HepG2 (cell line): ENCODE data around the gene FAT1. TPM values are rescaled to one million over a fixed set of nuclear protein-coding genes. Genes with fewer than 3 reads are reported as not detected.

Experiments
- ATAC-seq: fragments of 200-7000 bp; cut with Tn5 transposase; 3 replicates; pipeline ENCODE4 v1.9.1; 2020; ENCODE audit warnings: mild to moderate bottlenecking, moderate library complexity
- BruUV-seq: library from RNA; stranded (reverse); fragments of 400-500 nt; replicated peaks from 2 replicates; lab custom pipeline; 2021; lab: Mats Ljungman, UMichigan
- CTCF ChIA-PET: fragments of 300-600 bp; formaldehyde crosslinking; extraction: SDS; loops from one replicate; lab custom pipeline; 2021; ENCODE audit warnings: low total read pairs, inconsistent platforms, low intra/inter-chr PET ratio; lab: Yijun Ruan, JAX
- POLR2A ChIA-PET: fragments of 350-600 bp; sonication (Branson Sonifier 250); formaldehyde crosslinking; loops from one replicate; lab custom pipeline; 2020; ENCODE audit warnings: antibody characterized with exemption, inconsistent platforms; lab: Yijun Ruan, JAX
- DNase-seq: peaks from one replicate; pipeline ENCODE4 v3.0.0-alpha.2; 2015; ENCODE audit warnings: low spot score
- FAIRE-seq: peaks from 3 replicates; lab custom pipeline; 2011; peaks lifted over from hg19 to GRCh38; lab: Jason Lieb, UNC
- H2AFZ ChIP-seq: one replicate; pipeline ENCODE4 v1.6.1; 2011; ENCODE audit warnings: low read length, inconsistent platforms
- H3K27ac ChIP-seq: fragments of 300-600 bp; 3 replicates; pipeline ENCODE4 v1.8.0; 2011; ENCODE audit warnings: mixed run types, mild to moderate bottlenecking, mixed read lengths, low read length, inconsistent platforms; ENCODE audit not compliant: insufficient read depth; ENCODE audit errors: extremely low read length
- H3K27me3 ChIP-seq, 2 experiments: fragments of 200-600 bp in 1 of 2; 2 replicates in 1 of 2; 3 replicates in 1 of 2; pipeline versions ENCODE4 v1.6.0 to v1.8.0; 2011; ENCODE audit warnings: low read length in 2 of 2, mild to moderate bottlenecking in 2 of 2, moderate library complexity in 2 of 2, inconsistent platforms in 1 of 2; ENCODE audit not compliant: insufficient read depth in 2 of 2, control insufficient read depth in 1 of 2
- H3K36me3 ChIP-seq, 2 experiments: fragments of 200-600 bp in 1 of 2; replicated peaks in 1 of 2; 2 replicates in 1 of 2; 3 replicates in 1 of 2; pipeline versions ENCODE4 v1.5.1 to v1.8.0; 2011; ENCODE audit warnings: low read length in 2 of 2, inconsistent platforms in 1 of 2; ENCODE audit not compliant: insufficient read depth in 2 of 2, control insufficient read depth in 1 of 2
- H3K4me1 ChIP-seq: 2 replicates; pipeline ENCODE4 v1.5.1; 2012; ENCODE audit warnings: low read length, inconsistent platforms; ENCODE audit not compliant: insufficient read depth
- H3K4me2 ChIP-seq: 2 replicates; pipeline ENCODE4 v1.6.0; 2011; ENCODE audit warnings: low read depth, low read length, inconsistent platforms
- H3K4me3 ChIP-seq, 3 experiments: fragments of 200-600 bp in 1 of 3; sonication (generic), shearing (Covaris generic) in 1 of 3; replicated peaks in 1 of 3; 2 replicates each; pipeline ENCODE4 v1.5.1; 2011 to 2016; ENCODE audit warnings: low read length in 3 of 3, inconsistent platforms in 2 of 3, low read depth in 2 of 3, mild to moderate bottlenecking in 2 of 3, control low read depth in 1 of 3, mixed read lengths in 1 of 3; ENCODE audit not compliant: insufficient read depth in 1 of 3
- H3K79me2 ChIP-seq: one replicate; pipeline ENCODE4 v1.6.1; 2011; ENCODE audit warnings: low read length, inconsistent platforms; ENCODE audit not compliant: insufficient read depth
- H3K9ac ChIP-seq: 2 replicates; pipeline ENCODE4 v1.6.0; 2011; ENCODE audit warnings: mild to moderate bottlenecking, low read depth, low read length, inconsistent platforms; ENCODE audit not compliant: insufficient read depth
- H3K9me3 ChIP-seq: 2 replicates; pipeline ENCODE4 v1.5.1; 2012; ENCODE audit warnings: mild to moderate bottlenecking, low read length
- H4K20me1 ChIP-seq: 2 replicates; pipeline ENCODE4 v1.6.0; 2011; ENCODE audit warnings: inconsistent platforms, mild to moderate bottlenecking, low read length, moderate library complexity; ENCODE audit not compliant: insufficient read depth
- FOSL2 ChIP-seq: sonication (generic); formaldehyde crosslinking; IDR thresholded peaks from 2 replicates; pipeline ENCODE4 v1.4.0; 2020; ENCODE audit warnings: missing genetic modification reagents
- FOXA1 ChIP-seq, 2 experiments: fragments of 450-650 bp in 1 of 2; sonication (generic) in 1 of 2; formaldehyde crosslinking in 1 of 2; IDR thresholded peaks; 2 replicates each; pipeline versions ENCODE4 v1.4.0 to v1.6.1; 2016 to 2020; ENCODE audit warnings: missing genetic modification reagents in 1 of 2
- HHEX ChIP-seq: IDR thresholded peaks from 2 replicates; pipeline ENCODE4 v1.6.1; 2016; ENCODE audit warnings: control low read depth
- IKZF5 ChIP-seq: IDR thresholded peaks from 2 replicates; pipeline ENCODE4 v1.6.1; 2018; ENCODE audit warnings: missing genetic modification reagents, mild to moderate bottlenecking, missing compliant biosample characterization
- MEF2D ChIP-seq: sonication (generic); formaldehyde crosslinking; IDR thresholded peaks from 2 replicates; pipeline ENCODE4 v1.5.1; 2020; ENCODE audit warnings: mild to moderate bottlenecking, missing genetic modification reagents
- NR2F6 ChIP-seq, 2 experiments: IDR thresholded peaks; 2 replicates each; pipeline ENCODE4 v1.6.1; 2016; ENCODE audit warnings: antibody characterized with exemption in 1 of 2, mild to moderate bottlenecking in 1 of 2
- POGZ ChIP-seq: sonication (generic); formaldehyde crosslinking; IDR thresholded peaks from 2 replicates; pipeline ENCODE4 v1.4.0; 2020; ENCODE audit warnings: mild to moderate bottlenecking, missing genetic modification reagents
- RBM22 ChIP-seq: fragments of 200-400 bp; formaldehyde crosslinking; optimal IDR thresholded peaks from 2 replicates; pipeline ENCODE3; 2017; ENCODE audit warnings: mild to moderate bottlenecking, low read length, moderate library complexity
- SALL1 ChIP-seq: sonication (generic); formaldehyde crosslinking; IDR thresholded peaks from 2 replicates; pipeline ENCODE4 v1.8.0; 2022; ENCODE audit warnings: mild to moderate bottlenecking, missing genetic modification reagents
- SOX6 ChIP-seq, 2 experiments: fragments of 450-650 bp in 1 of 2; sonication (generic) in 1 of 2; formaldehyde crosslinking in 1 of 2; IDR thresholded peaks; 2 replicates each; pipeline versions ENCODE4 v1.4.0 to v1.6.1; 2017 to 2020; ENCODE audit warnings: antibody characterized with exemption in 1 of 2, mild to moderate bottlenecking in 1 of 2, missing genetic modification reagents in 1 of 2
- SP2 ChIP-seq: sonication (generic); formaldehyde crosslinking; IDR thresholded peaks from 2 replicates; pipeline ENCODE4 v1.5.1; 2020; ENCODE audit warnings: mild to moderate bottlenecking, missing genetic modification reagents
- ZBTB33 ChIP-seq: sonication (generic); formaldehyde crosslinking; IDR thresholded peaks from 2 replicates; pipeline ENCODE4 v1.4.0; 2020; ENCODE audit warnings: missing genetic modification reagents
- ZNF441 ChIP-seq: sonication (generic); formaldehyde crosslinking; IDR thresholded peaks from 2 replicates; pipeline ENCODE4 v1.7.0; 2021; ENCODE audit warnings: missing genetic modification reagents, borderline replicate concordance
- ZNF616 ChIP-seq: sonication (generic); formaldehyde crosslinking; IDR thresholded peaks from 2 replicates; pipeline ENCODE4 v1.5.0; 2020; ENCODE audit warnings: low read depth, mild to moderate bottlenecking, missing genetic modification reagents
- ZNF720 ChIP-seq: sonication (generic); formaldehyde crosslinking; IDR thresholded peaks from 2 replicates; pipeline ENCODE4 v1.4.0; 2020; ENCODE audit warnings: missing genetic modification reagents
- ZSCAN9 ChIP-seq: IDR thresholded peaks from 2 replicates; pipeline ENCODE4 v1.6.1; 2016; ENCODE audit warnings: borderline replicate concordance
- WGBS: methylation state at CpG from one replicate; pipeline ENCODE4 v1.1.6; 2017; ENCODE audit warnings: low lambda C conversion rate; 5-methylcytosine and 5-hydroxymethylcytosine counted together
- in situ Hi-C: cut with HindIII; loops from 2 replicates; pipeline ENCODE4 v1.10.0; 2017; ENCODE audit warnings: low pct_unique_long_range_greater_than_20kb; ENCODE audit not compliant: extremely low pct_ligation_motif_present
- intact Hi-C: fragments of 100-400 bp; cut with micrococcal nuclease; formaldehyde crosslinking; loops from one replicate; pipeline ENCODE4 v1.10.0; 2022; ENCODE audit not compliant: unreplicated experiment
- polyA plus RNA-seq, 8 experiments: library from polyadenylated mRNA; depleted of rRNA in 3 of 8; stranded (reverse) in 7 of 8; unstranded in 1 of 8; fragments of >200 nt; fragmentation: Illumina TruSeq in 4 of 8; extraction: Trizol in 4 of 8; gene quantifications; 2 replicates each; pipeline versions ENCODE4 v1.2.1 to v1.2.3, GENCODE V29; 2011 to 2016; ENCODE audit warnings: low read depth in 4 of 8, missing spikeins in 1 of 8, mixed read lengths in 1 of 8; ENCODE audit not compliant: insufficient read depth in 1 of 8
- total RNA-seq, 5 experiments: library from RNA; depleted of rRNA; stranded (reverse); fragments of >200 nt; fragmentation: Illumina TruSeq; extraction: Trizol; gene quantifications; 2 replicates each; pipeline ENCODE4 v1.2.3, GENCODE V29; 2016; ENCODE audit warnings: low read depth in 1 of 5
- TF ChIP-seq, protein P1 (sequence below): sonication (generic); formaldehyde crosslinking; conservative IDR thresholded peaks from 2 replicates; pipeline ENCODE4 v1.4.0; 2020; ENCODE audit warnings: mild to moderate bottlenecking, missing genetic modification reagents, moderate library complexity

FAT1 gene
- total and polyA plus RNA-seq, 2 of the 13 experiments (the other 11 are each of a cell fraction or from before 2014, with no cell fraction given): 185 to 216 TPM

DNA sequence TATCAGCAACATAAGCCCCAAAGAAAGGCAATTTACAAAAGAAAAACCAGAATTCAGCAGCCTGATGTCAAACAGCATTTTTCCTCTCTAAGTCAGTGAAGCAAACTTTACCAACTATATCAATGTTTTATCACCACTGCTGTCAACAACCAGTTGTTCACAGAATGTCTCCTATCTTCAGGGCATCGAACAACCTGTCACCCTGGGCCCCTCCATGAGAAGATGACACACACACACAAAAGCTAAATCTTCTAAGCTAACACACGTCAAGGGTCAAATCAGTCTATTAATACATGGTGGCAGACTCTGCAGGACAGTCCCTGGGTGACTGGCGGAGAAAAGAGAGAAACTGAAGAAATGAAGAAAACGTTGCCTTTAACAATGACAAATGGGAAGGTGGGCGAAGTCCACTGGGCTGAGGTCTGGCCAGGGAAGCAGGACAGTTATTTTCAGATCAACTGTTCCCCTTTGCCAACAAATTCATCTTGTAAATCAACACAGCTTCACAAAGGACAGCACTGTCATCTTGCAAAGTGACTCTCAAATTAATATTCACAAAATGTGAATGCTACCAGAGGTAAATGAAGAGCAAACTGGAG is 13.0 kb downstream of the FAT1 start:
- peak overlapping the region; percentile 26 for H3K27ac ChIP-seq
- POLR2A ChIA-PET: no interaction called here
- 41% methylated on average over 5 of the region's 5 CpGs for WGBS
- H3K4me1 ChIP-seq: peaks cover 62% of the 10 kb centered on the region
- intact Hi-C loops (no loop called here), in situ Hi-C loops (no loop called here)
- peak overlapping the region; percentile 25; the same call in 1 of the 2 replicates for H3K9ac ChIP-seq
- no peak overlapping the region; a peak in 1 of 6 replicates for H3K4me3 ChIP-seq
- CTCF ChIA-PET: no interaction called here
- peaks cover 100% of the 10 kb centered on the region for H3K79me2 ChIP-seq
- DNase-seq (peak; percentile 41), ATAC-seq (peak; percentile 73), FAIRE-seq (peak; percentile 66)
- no peaks in the 10 kb centered on the region for H3K9me3 ChIP-seq
- H2AFZ ChIP-seq: no peak overlapping the region
- no peaks in the 10 kb centered on the region for H3K27me3 ChIP-seq
- peaks cover 73% of the 10 kb centered on the region for H4K20me1 ChIP-seq
- H3K4me2 ChIP-seq: peak overlapping the region; percentile 50
- peaks cover 31 to 43% of the 10 kb centered on the region in 2 experiments for H3K36me3 ChIP-seq
- BruUV-seq: no TSS peak
- TF ChIP-seq SALL1 (CRISPR knock-in tag) (peak; percentile 29; the same call in 1 of the 2 replicates), IKZF5 (CRISPR knock-in tag) (0 out of 2 replicates have a peak, but pooled peaks have one; percentile 28), ZNF616 (CRISPR knock-in tag) (no peak), ZBTB33 (no peak; the same call in 1 of the 2 replicates), FOXA1 (IDR thresholded peaks at IDR 0.05) (no peak), FOXA1 (CRISPR knock-in tag; IDR thresholded peaks at IDR 0.05) (0 out of 2 replicates have a peak, but pooled peaks have one; percentile 34), SP2 (CRISPR knock-in tag) (no peak), ZNF441 (CRISPR knock-in tag) (no peak), NR2F6 (IDR thresholded peaks at IDR 0.05) (peak; percentile 55; the same call in 1 of the 2 replicates), NR2F6 (CRISPR knock-in tag; IDR thresholded peaks at IDR 0.05) (no peak), POGZ (0 out of 2 replicates have a peak, but pooled peaks have one; percentile 24), ZNF720 (no peak), RBM22 (peak; percentile 80), SOX6 (IDR thresholded peaks at IDR 0.05) (no peak), SOX6 (CRISPR knock-in tag; IDR thresholded peaks at IDR 0.05) (peak; percentile 67), FOSL2 (0 out of 2 replicates have a peak, but pooled peaks have one; percentile 14), ZSCAN9 (no peak), HHEX (CRISPR knock-in tag) (peak; percentile 27; the same call in 1 of the 2 replicates), MEF2D (CRISPR knock-in tag) (no peak)
- TF ChIP-seq, protein P1, sequence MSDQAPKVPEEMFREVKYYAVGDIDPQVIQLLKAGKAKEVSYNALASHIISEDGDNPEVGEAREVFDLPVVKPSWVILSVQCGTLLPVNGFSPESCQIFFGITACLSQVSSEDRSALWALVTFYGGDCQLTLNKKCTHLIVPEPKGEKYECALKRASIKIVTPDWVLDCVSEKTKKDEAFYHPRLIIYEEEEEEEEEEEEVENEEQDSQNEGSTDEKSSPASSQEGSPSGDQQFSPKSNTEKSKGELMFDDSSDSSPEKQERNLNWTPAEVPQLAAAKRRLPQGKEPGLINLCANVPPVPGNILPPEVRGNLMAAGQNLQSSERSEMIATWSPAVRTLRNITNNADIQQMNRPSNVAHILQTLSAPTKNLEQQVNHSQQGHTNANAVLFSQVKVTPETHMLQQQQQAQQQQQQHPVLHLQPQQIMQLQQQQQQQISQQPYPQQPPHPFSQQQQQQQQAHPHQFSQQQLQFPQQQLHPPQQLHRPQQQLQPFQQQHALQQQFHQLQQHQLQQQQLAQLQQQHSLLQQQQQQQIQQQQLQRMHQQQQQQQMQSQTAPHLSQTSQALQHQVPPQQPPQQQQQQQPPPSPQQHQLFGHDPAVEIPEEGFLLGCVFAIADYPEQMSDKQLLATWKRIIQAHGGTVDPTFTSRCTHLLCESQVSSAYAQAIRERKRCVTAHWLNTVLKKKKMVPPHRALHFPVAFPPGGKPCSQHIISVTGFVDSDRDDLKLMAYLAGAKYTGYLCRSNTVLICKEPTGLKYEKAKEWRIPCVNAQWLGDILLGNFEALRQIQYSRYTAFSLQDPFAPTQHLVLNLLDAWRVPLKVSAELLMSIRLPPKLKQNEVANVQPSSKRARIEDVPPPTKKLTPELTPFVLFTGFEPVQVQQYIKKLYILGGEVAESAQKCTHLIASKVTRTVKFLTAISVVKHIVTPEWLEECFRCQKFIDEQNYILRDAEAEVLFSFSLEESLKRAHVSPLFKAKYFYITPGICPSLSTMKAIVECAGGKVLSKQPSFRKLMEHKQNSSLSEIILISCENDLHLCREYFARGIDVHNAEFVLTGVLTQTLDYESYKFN (CRISPR knock-in tag): peak; percentile 66
